ENCODE measurements around the gene ACTR1A.
"Not testable (repeated sequence)": the region's sequence is repeated elsewhere in the genome, so short reads cannot be mapped to it uniquely, and the experiment has no call there.

ACTR1A gene

DNA sequence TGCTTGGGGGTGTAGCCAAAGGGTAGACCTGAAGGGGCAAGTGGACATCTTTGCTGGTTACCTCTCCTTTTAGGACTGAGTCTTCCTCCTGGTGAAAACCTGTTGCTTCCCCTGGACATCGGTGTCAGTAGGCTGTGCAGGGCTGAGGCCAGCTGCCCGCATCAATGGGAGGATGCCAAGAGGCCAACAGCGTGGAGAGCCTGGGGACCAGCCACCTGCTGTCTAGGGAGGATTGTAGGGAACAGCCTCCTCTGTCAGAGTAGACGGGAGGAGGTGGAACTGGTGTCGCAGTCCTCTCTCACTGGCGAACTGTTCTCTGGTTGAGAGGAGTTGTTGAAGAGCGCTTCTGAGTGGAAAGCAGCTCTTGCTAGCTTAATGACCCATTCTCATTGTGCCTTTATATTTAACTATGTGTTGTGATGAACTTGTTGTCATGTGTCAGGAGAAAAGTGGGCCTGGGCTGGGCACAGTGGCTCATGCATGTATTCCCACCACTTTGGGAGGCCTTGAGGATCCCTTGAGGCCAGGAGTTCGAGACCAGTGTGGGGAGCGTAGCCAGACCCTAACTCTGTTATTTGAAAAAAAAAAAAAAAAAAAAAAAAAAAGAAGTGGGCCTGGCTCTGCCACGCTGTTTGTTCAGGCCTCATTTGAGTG is 3.1 kb upstream of the ACTR1A start:
- no peaks in the 10 kb centered on the region for H3K9me3 Mint-ChIP-seq

GRCh38 chr10:102504976-102505300 is 2.4 kb upstream of the ACTR1A start:
- H3K27me3 Mint-ChIP-seq (ENCODE audit: low read depth): no peaks in the 10 kb centered on the region
- H3K9me3 Mint-ChIP-seq: no peaks in the 10 kb centered on the region
- H3K4me1 Mint-ChIP-seq (ENCODE audit: low read depth): peaks cover 26% of the 10 kb centered on the region
- H3K4me3 Mint-ChIP-seq: no peak overlapping the region
- no peak for DNase-seq (ENCODE audit: low spot score)
- H3K36me3 Mint-ChIP-seq (ENCODE audit: low read depth): peaks cover 22% of the 10 kb centered on the region
- H3K27ac Mint-ChIP-seq: peak overlapping the region; percentile 80

More for the DNA sequence above, 3.1 kb upstream of the ACTR1A start:
- DNase-seq (ENCODE audit: low spot score): no peak
- Mint-ChIP-seq H3K36me3 (ENCODE audit: low read depth) (peaks cover 22% of the 10 kb centered on the region), H3K27ac (peak overlapping the region; percentile 12), H3K27me3 (ENCODE audit: low read depth) (no peaks in the 10 kb centered on the region), H3K4me3 (peak overlapping the region; percentile 3), H3K4me1 (ENCODE audit: low read depth) (peaks cover 26% of the 10 kb centered on the region)

DNA sequence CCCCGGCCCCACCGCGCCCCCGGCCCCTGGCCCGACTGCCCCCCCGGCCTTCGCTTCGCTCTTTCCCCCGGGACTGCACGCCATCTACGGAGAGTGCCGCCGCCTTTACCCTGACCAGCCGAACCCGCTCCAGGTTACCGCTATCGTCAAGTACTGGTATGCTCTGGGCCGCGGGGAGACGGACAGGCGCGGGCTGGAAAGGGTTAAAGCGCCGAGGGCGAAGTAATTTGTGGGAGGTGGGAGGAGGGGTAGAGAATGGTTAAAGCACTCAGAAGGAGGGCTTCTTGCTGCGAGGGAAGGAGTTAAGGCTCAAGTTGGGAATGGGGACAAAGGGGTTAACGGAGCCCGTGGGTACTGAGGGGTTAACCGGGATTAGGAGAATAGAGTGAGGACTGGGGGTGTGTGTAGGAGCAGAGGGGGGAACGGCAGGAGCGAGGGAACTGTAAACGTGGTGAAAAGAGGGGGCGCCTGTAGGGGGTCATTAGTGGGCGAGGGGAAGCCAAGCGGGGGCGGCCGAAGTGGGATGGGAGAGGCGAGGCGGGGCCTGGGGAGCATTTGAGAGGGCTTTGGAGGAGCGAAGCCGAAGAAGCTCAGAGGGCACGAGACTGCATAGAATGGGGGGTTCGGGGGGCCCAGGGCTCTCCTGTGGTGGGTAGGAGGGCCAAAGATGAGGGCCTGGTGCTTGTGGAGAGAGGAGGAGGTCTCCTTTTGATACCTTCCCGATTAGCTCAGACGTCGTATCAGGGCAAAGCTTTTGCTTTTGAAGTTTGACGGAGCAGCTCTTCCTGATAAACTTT is 1.9 kb upstream of the ACTR1A start:
- Mint-ChIP-seq H3K27me3 (ENCODE audit: low read depth) (no peaks in the 10 kb centered on the region), H3K36me3 (ENCODE audit: low read depth) (peaks cover 17% of the 10 kb centered on the region), H3K9me3 (no peaks in the 10 kb centered on the region), H3K27ac (peak overlapping the region; percentile 80), H3K4me1 (ENCODE audit: low read depth) (peaks cover 23% of the 10 kb centered on the region), H3K4me3 (no peak overlapping the region)
- peak; percentile 17 for DNase-seq (ENCODE audit: low spot score)

- peak; percentile 96 for DNase-seq (ENCODE audit: low spot score)
- H3K27ac Mint-ChIP-seq: peak within 1 kb of the TSS; percentile 80
Observed at GRCh38 chr10:102503264-102504178, 1.0 kb upstream of the ACTR1A start, which contains the start of gene SUFU. TSS of gene SUFU (plus strand) at chr10:102503972. CDS start at chr10:102504153, 181 bp downstream.

GRCh38 chr10:102502029-102502336 is 529 bp downstream of the ACTR1A start:
- no peak overlapping the region for H3K4me3 Mint-ChIP-seq
- no peaks in the 10 kb centered on the region for H3K27me3 Mint-ChIP-seq (ENCODE audit: low read depth)
- no peaks in the 10 kb centered on the region for H3K9me3 Mint-ChIP-seq
- H3K36me3 Mint-ChIP-seq (ENCODE audit: low read depth): peaks cover 16% of the 10 kb centered on the region
- H3K4me1 Mint-ChIP-seq (ENCODE audit: low read depth): peaks cover 25% of the 10 kb centered on the region
- no peak overlapping the region for H3K27ac Mint-ChIP-seq
- peak; percentile 99 for DNase-seq (ENCODE audit: low spot score)

More at GRCh38 chr10:102503264-102504178, 1.0 kb upstream of the ACTR1A start, which contains the start of gene SUFU:
- Mint-ChIP-seq H3K4me1 (ENCODE audit: low read depth) (peaks cover 26% of the 10 kb centered on the region), H3K27me3 (ENCODE audit: low read depth) (no peaks in the 10 kb centered on the region), H3K36me3 (ENCODE audit: low read depth) (peaks cover 21% of the 10 kb centered on the region), H3K4me3 (no peak within 1 kb of the TSS), H3K9me3 (no peaks in the 10 kb centered on the region)

DNA sequence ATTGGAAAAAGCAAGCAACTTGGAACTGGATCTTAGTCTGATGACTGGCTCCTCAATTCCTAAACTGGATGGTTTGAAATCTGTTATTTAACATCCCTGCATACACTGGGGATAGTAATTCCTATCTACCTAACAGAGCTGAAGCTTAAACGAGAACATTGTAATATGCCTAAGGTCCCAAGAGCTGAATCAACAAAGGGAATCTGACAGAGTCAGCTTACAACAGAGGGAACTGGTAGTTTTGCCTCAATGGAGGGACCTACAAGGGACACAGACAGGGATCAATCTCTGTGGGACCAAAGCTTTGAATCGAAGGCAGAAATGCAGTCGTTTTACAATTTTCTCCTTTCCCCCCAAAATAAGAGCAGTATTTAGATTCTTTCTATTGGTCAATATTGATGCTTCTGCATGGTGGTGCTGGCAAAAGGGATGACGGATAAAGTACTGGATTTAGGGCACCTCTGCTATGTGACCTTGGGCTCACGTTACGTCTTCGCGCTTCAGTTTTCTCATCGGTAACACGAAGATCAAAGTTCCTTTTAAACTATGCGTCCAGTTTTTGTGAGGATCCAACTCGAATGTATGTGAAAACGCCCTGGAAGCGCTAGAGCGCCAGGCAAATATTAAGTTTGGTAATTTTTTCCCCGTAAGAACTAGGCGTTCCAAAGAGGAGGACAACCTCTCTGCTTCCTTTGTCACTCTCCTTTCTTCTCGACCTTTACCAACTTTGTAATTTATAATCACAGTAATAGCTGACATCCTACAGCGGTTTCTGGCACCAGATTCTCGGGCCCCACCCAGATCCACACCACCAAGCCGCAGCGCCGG is 1.1 kb downstream of the ACTR1A start:
- Mint-ChIP-seq H3K27me3 (ENCODE audit: low read depth) (no peaks in the 10 kb centered on the region), H3K27ac (no peak overlapping the region), H3K36me3 (ENCODE audit: low read depth) (peaks cover 15% of the 10 kb centered on the region), H3K4me3 (no peak overlapping the region), H3K4me1 (ENCODE audit: low read depth) (peaks cover 24% of the 10 kb centered on the region), H3K9me3 (no peaks in the 10 kb centered on the region)
- no peak for DNase-seq (ENCODE audit: low spot score)

DNA sequence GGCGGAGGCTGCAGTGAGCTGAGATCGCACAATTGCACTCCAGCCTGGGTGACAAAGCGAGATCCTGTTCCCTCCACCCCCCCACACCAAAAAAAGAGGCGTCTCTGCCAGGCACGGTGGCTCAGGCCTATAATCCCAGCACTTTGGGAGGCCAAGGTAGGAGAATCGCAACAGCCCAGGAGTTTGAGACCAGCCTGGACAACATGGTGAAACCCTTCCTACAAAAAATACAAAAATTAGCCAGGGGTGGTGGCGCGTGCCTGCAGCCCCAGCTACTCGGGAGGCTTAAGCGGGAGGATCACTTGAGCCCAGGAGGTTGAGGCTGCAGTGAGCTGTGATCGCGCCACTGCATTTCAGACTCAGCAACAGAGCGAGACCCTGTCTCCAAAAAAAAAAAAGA is 1.8 kb downstream of the ACTR1A start:
- H3K27me3 Mint-ChIP-seq (ENCODE audit: low read depth); H3K9me3 Mint-ChIP-seq; DNase-seq (ENCODE audit: low spot score); H3K27ac Mint-ChIP-seq; H3K4me3 Mint-ChIP-seq: not testable (repeated sequence)
- Mint-ChIP-seq H3K36me3 (ENCODE audit: low read depth) (peaks cover 12% of the 10 kb centered on the region), H3K4me1 (ENCODE audit: low read depth) (peaks cover 21% of the 10 kb centered on the region)

GRCh38 chr10:102499356-102499755 is 3.2 kb downstream of the ACTR1A start:
- peaks cover 7% of the 10 kb centered on the region for H3K36me3 Mint-ChIP-seq (ENCODE audit: low read depth)
- H3K9me3 Mint-ChIP-seq: no peaks in the 10 kb centered on the region
- H3K27ac Mint-ChIP-seq: no peak overlapping the region
- H3K27me3 Mint-ChIP-seq (ENCODE audit: low read depth): no peaks in the 10 kb centered on the region
- peaks cover 13% of the 10 kb centered on the region for H3K4me1 Mint-ChIP-seq (ENCODE audit: low read depth)
- H3K4me3 Mint-ChIP-seq: no peak overlapping the region
- no peak for DNase-seq (ENCODE audit: low spot score)

- no peak overlapping the region for H3K4me3 Mint-ChIP-seq
Observed at GRCh38 chr10:102497545-102497944, 5.0 kb downstream of the ACTR1A start.

GRCh38 chr10:102493771-102494170 is 8.7 kb downstream of the ACTR1A start:
- no peak for DNase-seq (ENCODE audit: low spot score)
- H3K27me3 Mint-ChIP-seq (ENCODE audit: low read depth): no peaks in the 10 kb centered on the region
- H3K27ac Mint-ChIP-seq: no peak overlapping the region
- H3K4me1 Mint-ChIP-seq (ENCODE audit: low read depth): peaks cover 8% of the 10 kb centered on the region
- H3K9me3 Mint-ChIP-seq: no peaks in the 10 kb centered on the region
- no peak overlapping the region for H3K4me3 Mint-ChIP-seq
- H3K36me3 Mint-ChIP-seq (ENCODE audit: low read depth): peaks cover 11% of the 10 kb centered on the region

More at GRCh38 chr10:102497545-102497944, 5.0 kb downstream of the ACTR1A start:
- Mint-ChIP-seq H3K9me3 (no peaks in the 10 kb centered on the region), H3K4me1 (ENCODE audit: low read depth) (peaks cover 11% of the 10 kb centered on the region), H3K27me3 (ENCODE audit: low read depth) (no peaks in the 10 kb centered on the region), H3K27ac (no peak overlapping the region), H3K36me3 (ENCODE audit: low read depth) (peaks cover 7% of the 10 kb centered on the region)
- no peak for DNase-seq (ENCODE audit: low spot score)

DNA sequence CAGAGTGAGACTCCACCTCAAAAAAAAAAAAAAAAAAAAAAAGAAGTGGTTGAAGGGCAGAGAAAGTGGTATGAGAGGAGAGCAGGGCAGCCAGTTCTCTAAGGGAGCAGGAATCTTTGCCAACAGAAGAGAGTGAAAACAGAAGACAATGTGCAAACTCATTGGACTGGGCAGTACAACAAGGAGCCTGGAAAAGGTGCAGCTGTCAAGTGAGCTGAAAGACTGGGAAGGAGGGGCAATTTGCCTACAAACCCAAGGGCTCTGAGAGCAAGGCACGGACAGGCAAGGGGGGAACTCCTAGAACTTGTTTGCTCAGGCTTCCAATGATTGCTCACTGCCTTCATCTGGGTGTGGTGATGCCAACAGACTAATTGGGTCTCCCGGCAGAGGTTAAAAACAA is 9.5 kb downstream of the ACTR1A start:
- Mint-ChIP-seq H3K27ac (no peak overlapping the region), H3K27me3 (ENCODE audit: low read depth) (no peaks in the 10 kb centered on the region), H3K9me3 (no peaks in the 10 kb centered on the region), H3K4me3 (no peak overlapping the region), H3K36me3 (ENCODE audit: low read depth) (peaks cover 14% of the 10 kb centered on the region), H3K4me1 (ENCODE audit: low read depth) (peaks cover 7% of the 10 kb centered on the region)
- DNase-seq (ENCODE audit: low spot score): no peak

GRCh38 chr10:102492344-102492939 is 10.1 kb downstream of the ACTR1A start:
- Mint-ChIP-seq H3K4me3 (no peak overlapping the region), H3K36me3 (ENCODE audit: low read depth) (peaks cover 16% of the 10 kb centered on the region), H3K27ac (peak overlapping the region; percentile 80), H3K4me1 (ENCODE audit: low read depth) (peaks cover 7% of the 10 kb centered on the region), H3K9me3 (no peaks in the 10 kb centered on the region), H3K27me3 (ENCODE audit: low read depth) (no peaks in the 10 kb centered on the region)
- DNase-seq (ENCODE audit: low spot score): no peak

- Mint-ChIP-seq H3K27ac (no peak overlapping the region), H3K4me1 (ENCODE audit: low read depth) (peaks cover 5% of the 10 kb centered on the region), H3K27me3 (ENCODE audit: low read depth) (no peaks in the 10 kb centered on the region), H3K9me3 (no peaks in the 10 kb centered on the region), H3K36me3 (ENCODE audit: low read depth) (peaks cover 20% of the 10 kb centered on the region), H3K4me3 (no peak overlapping the region)
- no peak for DNase-seq (ENCODE audit: low spot score)
Observed at GRCh38 chr10:102491136-102491535, 11.4 kb downstream of the ACTR1A start.

All from T-helper 2 cell treated with Interferon-gamma antibody and Interleukin-4, amounts not matched to agents 5 μg/mL and 100 μg/mL, for 36 hours (primary cell).